Activated naive CD8-positive, alpha-beta T cell treated with anti-CD3 and anti-CD28 coated beads, Interleukin-2, amount 10 ng/mL, durations not matched to agents 7 days and 5 days (primary cell): ENCODE results near the gene C1QL2. TPM values are rescaled to one million over a fixed set of nuclear protein-coding genes. Genes with fewer than 3 reads are reported as not detected.

Experiments
- ATAC-seq: fragments of 150-1000 bp; cut with Tn5 transposase; one replicate; pipeline ENCODE4 v1.10.0; 2021; ENCODE audit warnings: low read depth, moderate library complexity
- POLR2A ChIA-PET: fragments of 350-600 bp; sonication (Branson Sonifier 250); formaldehyde crosslinking; loops from one replicate; lab custom pipeline; 2021; ENCODE audit warnings: antibody characterized with exemption; lab: Charles Lee
- DNase-seq: peaks from one replicate; pipeline ENCODE4 v3.0.0; 2021
- H3K27ac Mint-ChIP-seq: one replicate; pipeline ENCODE4 v1.8.0; 2022; ENCODE audit warnings: mild to moderate bottlenecking, mixed read lengths
- H3K27me3 Mint-ChIP-seq: one replicate; pipeline ENCODE4 v1.8.0; 2022; ENCODE audit warnings: mild to moderate bottlenecking, moderate library complexity, mixed read lengths
- H3K36me3 Mint-ChIP-seq: one replicate; pipeline ENCODE4 v1.8.0; 2021; ENCODE audit warnings: mild to moderate bottlenecking, mixed read lengths
- H3K4me1 Mint-ChIP-seq: one replicate; pipeline ENCODE4 v1.8.0; 2021; ENCODE audit warnings: mixed read lengths
- H3K4me3 Mint-ChIP-seq: one replicate; pipeline ENCODE4 v1.8.0; 2022; ENCODE audit warnings: mild to moderate bottlenecking, moderate library complexity, mixed read lengths
- H3K9me3 Mint-ChIP-seq: one replicate; pipeline ENCODE4 v1.8.0; 2021; ENCODE audit warnings: mixed read lengths
- total RNA-seq, 2 experiments: library from RNA; stranded (reverse); gene quantifications; one replicate each; pipeline ENCODE4 v1.2.3, GENCODE V29; 2021

Gene C1QL2
- total RNA-seq, 2 experiments from 2014 or later, result not detected

- Mint-ChIP-seq H3K4me1 (no peaks in the 10 kb centered on the region), H3K9me3 (no peaks in the 10 kb centered on the region), H3K27me3 (no peaks in the 10 kb centered on the region), H3K4me3 (no peak overlapping the region), H3K27ac (no peak overlapping the region), H3K36me3 (no peaks in the 10 kb centered on the region)
- ATAC-seq, result peak; percentile 58
- peak; percentile 69 for DNase-seq
- POLR2A ChIA-PET, result no interaction called here
These were observed 15.9 kb upstream of the C1QL2 start for GRCh38 chr2:119174216-119174992.

- Mint-ChIP-seq H3K4me3 (no peak overlapping the region), H3K27me3 (no peaks in the 10 kb centered on the region), H3K36me3 (no peaks in the 10 kb centered on the region), H3K9me3 (no peaks in the 10 kb centered on the region), H3K4me1 (no peaks in the 10 kb centered on the region), H3K27ac (no peak overlapping the region)
- no peak for DNase-seq
- POLR2A ChIA-PET, result no interaction called here
- ATAC-seq, result no peak
These were observed 15.1 kb upstream of the C1QL2 start for GRCh38 chr2:119173556-119174060.

- no peak overlapping the region for H3K27ac Mint-ChIP-seq
- no peak for ATAC-seq
- peaks cover 4% of the 10 kb centered on the region for H3K27me3 Mint-ChIP-seq
- no peaks in the 10 kb centered on the region for H3K4me1 Mint-ChIP-seq
- no peaks in the 10 kb centered on the region for H3K9me3 Mint-ChIP-seq
- H3K4me3 Mint-ChIP-seq, result no peak overlapping the region
- no peaks in the 10 kb centered on the region for H3K36me3 Mint-ChIP-seq
- no peak for DNase-seq
- POLR2A ChIA-PET, result no interaction called here
These were observed 12.0 kb upstream of the C1QL2 start for GRCh38 chr2:119170504-119170903.

- no peaks in the 10 kb centered on the region for H3K9me3 Mint-ChIP-seq
- POLR2A ChIA-PET, result no interaction called here
- ATAC-seq, result no peak
These were observed 11.2 kb upstream of the C1QL2 start for GRCh38 chr2:119169717-119170116.

GRCh38 chr2:119160361-119160990 is 1.9 kb upstream of the C1QL2 start:
- no peak overlapping the region for H3K4me3 Mint-ChIP-seq
- POLR2A ChIA-PET, result no interaction called here
- ATAC-seq (no peak), DNase-seq (no peak)
- no peaks in the 10 kb centered on the region for H3K36me3 Mint-ChIP-seq
- peaks cover 1% of the 10 kb centered on the region for H3K4me1 Mint-ChIP-seq
- no peak overlapping the region for H3K27ac Mint-ChIP-seq
- peaks cover 44% of the 10 kb centered on the region for H3K27me3 Mint-ChIP-seq
- no peaks in the 10 kb centered on the region for H3K9me3 Mint-ChIP-seq

More at GRCh38 chr2:119169717-119170116, 11.2 kb upstream of the C1QL2 start:
- Mint-ChIP-seq H3K27me3 (peaks cover 4% of the 10 kb centered on the region), H3K27ac (no peak overlapping the region), H3K36me3 (no peaks in the 10 kb centered on the region), H3K4me3 (no peak overlapping the region), H3K4me1 (no peaks in the 10 kb centered on the region)
- no peak for DNase-seq

- ATAC-seq (no peak), DNase-seq (no peak)
- Mint-ChIP-seq H3K9me3 (no peaks in the 10 kb centered on the region), H3K4me1 (peaks cover 1% of the 10 kb centered on the region), H3K4me3 (no peak overlapping the region), H3K27me3 (peaks cover 64% of the 10 kb centered on the region), H3K27ac (no peak overlapping the region), H3K36me3 (no peaks in the 10 kb centered on the region)
- POLR2A ChIA-PET, result no interaction called here
These were observed 570 bp downstream of the C1QL2 start for GRCh38 chr2:119157850-119158511.

GRCh38 chr2:119156891-119157773 is 1.4 kb downstream of the C1QL2 start:
- Mint-ChIP-seq H3K27me3 (peaks cover 63% of the 10 kb centered on the region), H3K27ac (no peak overlapping the region), H3K9me3 (no peaks in the 10 kb centered on the region), H3K4me3 (no peak overlapping the region), H3K36me3 (no peaks in the 10 kb centered on the region), H3K4me1 (peaks cover 1% of the 10 kb centered on the region)
- no peak for ATAC-seq
- DNase-seq, result no peak
- POLR2A ChIA-PET, result no interaction called here

- DNase-seq (no peak), ATAC-seq (no peak)
- Mint-ChIP-seq H3K9me3 (no peaks in the 10 kb centered on the region), H3K36me3 (no peaks in the 10 kb centered on the region), H3K4me3 (no peak overlapping the region), H3K4me1 (peaks cover 1% of the 10 kb centered on the region), H3K27ac (no peak overlapping the region), H3K27me3 (peaks cover 65% of the 10 kb centered on the region)
- POLR2A ChIA-PET, result no interaction called here
These were observed 2.3 kb downstream of the C1QL2 start for GRCh38 chr2:119156105-119156890.

GRCh38 chr2:119155633-119156032 is 2.9 kb downstream of the C1QL2 start:
- POLR2A ChIA-PET, result no interaction called here
- ATAC-seq (no peak), DNase-seq (no peak)
- Mint-ChIP-seq H3K9me3 (no peaks in the 10 kb centered on the region), H3K36me3 (no peaks in the 10 kb centered on the region), H3K27me3 (peaks cover 67% of the 10 kb centered on the region), H3K27ac (no peak overlapping the region), H3K4me1 (peaks cover 1% of the 10 kb centered on the region), H3K4me3 (no peak overlapping the region)

- no peak for DNase-seq
- POLR2A ChIA-PET, result no interaction called here
- H3K27me3 Mint-ChIP-seq, result peaks cover 61% of the 10 kb centered on the region
- no peaks in the 10 kb centered on the region for H3K9me3 Mint-ChIP-seq
- H3K36me3 Mint-ChIP-seq, result no peaks in the 10 kb centered on the region
- no peak overlapping the region for H3K4me3 Mint-ChIP-seq
- no peak for ATAC-seq
- no peak overlapping the region for H3K27ac Mint-ChIP-seq
- H3K4me1 Mint-ChIP-seq, result peaks cover 1% of the 10 kb centered on the region
These were observed 4.5 kb downstream of the C1QL2 start for GRCh38 chr2:119154076-119154475.

- Mint-ChIP-seq H3K27me3 (peaks cover 30% of the 10 kb centered on the region), H3K4me3 (no peak overlapping the region), H3K27ac (no peak overlapping the region), H3K36me3 (no peaks in the 10 kb centered on the region), H3K9me3 (no peaks in the 10 kb centered on the region), H3K4me1 (no peaks in the 10 kb centered on the region)
- POLR2A ChIA-PET, result no interaction called here
- DNase-seq (no peak), ATAC-seq (no peak)
These were observed 8.9 kb downstream of the C1QL2 start for GRCh38 chr2:119149611-119150010.
